Activated gamma-delta T cell treated with anti-CD3 and anti-CD28 coated beads, Interleukin-2, amount 50 U/mL, for 16 hours (primary cell): ENCODE measurements around the gene UQCRHL.
A peak's percentile ranks its signal among the peaks of the same experiment; 100 is the strongest.
"Not testable (repeated sequence)": the region's sequence is repeated elsewhere in the genome, so short reads cannot be mapped to it uniquely, and the experiment has no call there.

ENCODE experiments used
- DNase-seq: peaks from one replicate; pipeline ENCODE4 v3.0.0-alpha.2; 2020; ENCODE audit warnings: low read depth

Gene UQCRHL

GRCh38 chr1:15807549-15807948 lies at the start of gene UQCRHL:
Gene UQCRHL, minus strand, starts transcription at chr1:15807649. Its CDS starts 0 bp downstream, at chr1:15807649.
- not testable (repeated sequence) for DNase-seq

GRCh38 chr1:15856888-15857287 lies 49.4 kb upstream of the UQCRHL start:
- no peak for DNase-seq

GRCh38 chr1:15852828-15853302 lies 45.4 kb upstream of the UQCRHL start:
- DNase-seq: no peak

GRCh38 chr1:15852036-15852827 lies 44.8 kb upstream of the UQCRHL start:
- DNase-seq: no peak

- DNase-seq: no peak
These were observed 44.0 kb upstream of the UQCRHL start for GRCh38 chr1:15851210-15852035.

GRCh38 chr1:15850471-15851001 lies 43.1 kb upstream of the UQCRHL start:
- DNase-seq: no peak

GRCh38 chr1:15849775-15850324 lies 42.4 kb upstream of the UQCRHL start:
- DNase-seq: no peak

- peak; percentile 35 for DNase-seq
These were observed 41.7 kb upstream of the UQCRHL start for GRCh38 chr1:15848929-15849774.

- DNase-seq: peak; percentile 33
These were observed 40.9 kb upstream of the UQCRHL start for GRCh38 chr1:15848143-15848928.

GRCh38 chr1:15847893-15848142 lies 40.4 kb upstream of the UQCRHL start:
- no peak for DNase-seq

- peak; percentile 97 for DNase-seq
These were observed 39.8 kb upstream of the UQCRHL start, which contains the start of gene SPEN for GRCh38 chr1:15847100-15847892. Gene SPEN, plus strand, starts transcription at chr1:15847707. Its CDS starts 361 bp downstream, at chr1:15848068.

- not testable (repeated sequence) for DNase-seq
These were observed 38.6 kb upstream of the UQCRHL start for GRCh38 chr1:15846056-15846455.

GRCh38 chr1:15843826-15844572 lies 36.5 kb upstream of the UQCRHL start:
- DNase-seq: no peak

- no peak for DNase-seq
These were observed 31.3 kb upstream of the UQCRHL start for GRCh38 chr1:15838721-15839120.

- DNase-seq: no peak
These were observed 30.5 kb upstream of the UQCRHL start for GRCh38 chr1:15837931-15838330.

GRCh38 chr1:15836772-15837669 lies 29.6 kb upstream of the UQCRHL start:
- DNase-seq: peak; percentile 40

GRCh38 chr1:15836511-15836771 lies 29.0 kb upstream of the UQCRHL start:
- not testable (repeated sequence) for DNase-seq

GRCh38 chr1:15835741-15836510 lies 28.5 kb upstream of the UQCRHL start:
- peak; percentile 98 for DNase-seq
